Smooth muscle cell (in vitro differentiated cells): ENCODE data around the gene ANGPT4. TPM values are rescaled to one million over a fixed set of nuclear protein-coding genes. Genes with fewer than 3 reads are reported as not detected.
A peak's percentile ranks its signal among the peaks of the same experiment; 100 is the strongest.

Experiments used
- DNase-seq: peaks from one replicate; lab custom pipeline; 2025; ENCODE audit not compliant: unreplicated experiment; lab: John Stamatoyannopoulos, UW
- H2AFZ ChIP-seq: fragments of 200-600 bp; sonication (generic); 2 replicates; pipeline ENCODE4 v1.6.0; 2016; ENCODE audit warnings: antibody characterized with exemption, low read depth, mild to moderate bottlenecking
- H3F3A ChIP-seq: fragments of 200-600 bp; sonication (generic); 2 replicates; pipeline ENCODE4 v1.6.0; 2017; ENCODE audit warnings: antibody characterized with exemption, low read depth
- H3K27ac ChIP-seq: fragments of 200-600 bp; sonication (generic); 2 replicates; pipeline ENCODE4 v1.5.1; 2016; ENCODE audit warnings: low read depth, mild to moderate bottlenecking
- H3K27me3 ChIP-seq: fragments of 200-600 bp; sonication (generic); 2 replicates; pipeline ENCODE4 v1.6.1; 2016; ENCODE audit warnings: low read depth, mild to moderate bottlenecking
- H3K36me3 ChIP-seq: fragments of 200-600 bp; sonication (generic); 2 replicates; pipeline ENCODE4 v1.5.1; 2016; ENCODE audit warnings: low read depth
- H3K4me1 ChIP-seq: fragments of 200-600 bp; sonication (generic); 2 replicates; pipeline ENCODE4 v1.5.1; 2016; ENCODE audit warnings: low read depth
- H3K4me2 ChIP-seq: fragments of 200-600 bp; sonication (generic); 2 replicates; pipeline ENCODE4 v1.6.0; 2016; ENCODE audit warnings: mild to moderate bottlenecking
- H3K4me3 ChIP-seq: fragments of 200-600 bp; sonication (generic); 2 replicates; pipeline ENCODE4 v1.5.1; 2016; ENCODE audit warnings: mild to moderate bottlenecking
- H3K79me2 ChIP-seq: fragments of 200-600 bp; sonication (generic); 2 replicates; pipeline ENCODE4 v1.6.0; 2016; ENCODE audit warnings: low read depth, mild to moderate bottlenecking
- H3K9ac ChIP-seq: fragments of 200-600 bp; sonication (generic); 2 replicates; pipeline ENCODE4 v1.6.0; 2016; ENCODE audit warnings: low read depth
- H3K9me3 ChIP-seq: fragments of 200-600 bp; sonication (generic); replicated peaks from 2 replicates; pipeline ENCODE4 v1.5.1; 2016; ENCODE audit warnings: low read depth
- H4K20me1 ChIP-seq: fragments of 200-600 bp; sonication (generic); 2 replicates; pipeline ENCODE4 v1.6.0; 2016; ENCODE audit warnings: low read depth
- CTCF ChIP-seq: fragments of 200-600 bp; sonication (generic); IDR thresholded peaks from 2 replicates; pipeline ENCODE4 v1.5.1; 2017; ENCODE audit warnings: borderline replicate concordance, mild to moderate bottlenecking, antibody characterized with exemption; ENCODE audit not compliant: insufficient read depth, poor library complexity, severe bottlenecking
- WGBS: methylation state at CpG from one replicate; pipeline ENCODE4 v1.1.7; 2016; ENCODE audit warnings: low lambda C conversion rate; 5-methylcytosine and 5-hydroxymethylcytosine counted together
- polyA plus RNA-seq: library from polyadenylated mRNA; unstranded; fragments of >200 nt; fragmentation: Nextera tagmentation; extraction: Ambion mirVana; gene quantifications from 2 replicates; pipeline ENCODE4 v1.2.1, GENCODE V29; 2016
- total RNA-seq: library from RNA; depleted of rRNA; stranded (reverse); fragments of >200 nt; gene quantifications from 2 replicates; pipeline ENCODE4 v1.2.3, GENCODE V29; 2014

ANGPT4 gene
- total and polyA plus RNA-seq, 2 experiments from 2014 or later, result 0.39 TPM; not detected in 1

- DNase-seq, result no peak
These were observed 39.5 kb upstream of the ANGPT4 start for GRCh38 chr20:955656-956055.

GRCh38 chr20:955111-955510 is 39.0 kb upstream of the ANGPT4 start:
- Histone ChIP-seq H3F3A (no peaks in the 10 kb centered on the region), H3K27me3 (no peaks in the 10 kb centered on the region), H3K4me3 (no peak overlapping the region), H3K27ac (no peak overlapping the region), H3K79me2 (no peaks in the 10 kb centered on the region), H3K9me3 (no peaks in the 10 kb centered on the region), H3K9ac (no peak overlapping the region), H3K4me2 (no peak overlapping the region), H4K20me1 (no peaks in the 10 kb centered on the region), H3K36me3 (no peaks in the 10 kb centered on the region), H3K4me1 (no peaks in the 10 kb centered on the region), H2AFZ (no peak overlapping the region)
- WGBS, result 66% methylated on average over 3 of the region's 3 CpGs
- TF ChIP-seq CTCF, result no peak
- no peak for DNase-seq

More at GRCh38 chr20:955656-956055, 39.5 kb upstream of the ANGPT4 start:
- Histone ChIP-seq H3K36me3 (no peaks in the 10 kb centered on the region), H3K4me3 (no peak overlapping the region), H4K20me1 (no peaks in the 10 kb centered on the region), H3K4me2 (no peak overlapping the region), H3K9me3 (no peaks in the 10 kb centered on the region), H3K27ac (no peak overlapping the region), H2AFZ (no peak overlapping the region), H3K4me1 (no peaks in the 10 kb centered on the region), H3K79me2 (no peaks in the 10 kb centered on the region), H3K27me3 (no peaks in the 10 kb centered on the region), H3K9ac (no peak overlapping the region), H3F3A (no peaks in the 10 kb centered on the region)
- 86% methylated on average over 7 of the region's 7 CpGs for WGBS
- TF ChIP-seq CTCF, result no peak

- Histone ChIP-seq H3K9me3 (no peaks in the 10 kb centered on the region), H3F3A (no peaks in the 10 kb centered on the region), H3K9ac (no peak overlapping the region), H3K27me3 (no peaks in the 10 kb centered on the region), H3K79me2 (no peaks in the 10 kb centered on the region), H3K4me3 (no peak overlapping the region), H2AFZ (no peak overlapping the region), H3K27ac (no peak overlapping the region), H3K4me1 (no peaks in the 10 kb centered on the region), H3K4me2 (no peak overlapping the region), H4K20me1 (no peaks in the 10 kb centered on the region), H3K36me3 (no peaks in the 10 kb centered on the region)
- TF ChIP-seq CTCF, result peak; percentile 14
- 66% methylated on average over 11 of the region's 11 CpGs for WGBS
- no peak for DNase-seq
These were observed 37.6 kb upstream of the ANGPT4 start for GRCh38 chr20:953742-954141.

- 78% methylated on average over 8 of the region's 8 CpGs for WGBS
- Histone ChIP-seq H3F3A (no peaks in the 10 kb centered on the region), H2AFZ (no peak overlapping the region), H3K79me2 (no peaks in the 10 kb centered on the region), H3K4me2 (no peak overlapping the region), H3K27me3 (no peaks in the 10 kb centered on the region), H3K4me3 (no peak overlapping the region), H3K27ac (no peak overlapping the region), H3K4me1 (no peaks in the 10 kb centered on the region), H3K36me3 (no peaks in the 10 kb centered on the region), H3K9ac (no peak overlapping the region), H4K20me1 (no peaks in the 10 kb centered on the region), H3K9me3 (no peaks in the 10 kb centered on the region)
- no peak for TF ChIP-seq CTCF
- DNase-seq, result no peak
These were observed 36.2 kb upstream of the ANGPT4 start for GRCh38 chr20:952196-952795.
